Spleen (tissue), 7 donors: ENCODE measurements around the gene ADAMTS6.

Source experiments
- CTCF ChIP-seq, 11 experiments: fragments of 200-600 bp in 7 of 11; fragments of 450-650 bp in 4 of 11; sonication (generic) in 4 of 11; IDR thresholded peaks in 8 of 11; conservative IDR thresholded peaks in 3 of 11; 1 replicate in 7 of 11; 2 replicates in 4 of 11; pipeline versions ENCODE4 v1.4.0 to v1.8.0; 2016 to 2021; ENCODE audit warnings: antibody characterized with exemption in 11 of 11, inconsistent platforms in 4 of 11, mild to moderate bottlenecking in 1 of 11
- POLR2A ChIP-seq, 3 donors: fragments of 450-650 bp; IDR thresholded peaks; one replicate each; pipeline ENCODE4 v1.5.1; 2017; ENCODE audit warnings: antibody characterized with exemption in 3 of 3, mild to moderate bottlenecking in 1 of 3
- POLR2AphosphoS5 ChIP-seq, 3 donors: sonication (generic); formaldehyde crosslinking; IDR thresholded peaks; one replicate each; pipeline ENCODE4 v1.5.1; 2017; ENCODE audit warnings: antibody characterized with exemption in 3 of 3
- donor health status: DM: no; HTN: no; CAD: no; lungs with moderate emphysema.
- donor health status: DM: no; HTN: no; CAD: no.
- donor health status: DM: no; HTN: no; CAD: no.

- TF ChIP-seq CTCF (IDR thresholded peaks at IDR 0.05 in 8 of 11, conservative IDR thresholded peaks at IDR 0.05 in 3 of 11) (peak in 7 of 11 experiments; percentile 25 to 58 (median 50)), POLR2A (IDR thresholded peaks at IDR 0.05) (no peak), POLR2AphosphoS5 (IDR thresholded peaks at IDR 0.05) (peak in 2 of 3 donors; percentile 57 to 61)
Measured at GRCh38 chr5:65102976-65103711, 378.6 kb downstream of the ADAMTS6 start.
